Esophagus squamous epithelium (tissue), 5 donors: ENCODE measurements around the gene EIF4ENIF1. TPM values are rescaled to one million over a fixed set of nuclear protein-coding genes. Genes with fewer than 3 reads are reported as not detected.

ENCODE experiments used
- DNase-seq: peaks from one replicate; lab custom pipeline; 2025; lab: John Stamatoyannopoulos, UW
- H3K27ac ChIP-seq, 4 donors: fragments of 200-600 bp; sonication (generic); one replicate each; pipeline ENCODE4 v1.5.1; 2016 to 2019; ENCODE audit warnings: mild to moderate bottlenecking in 1 of 4
- H3K27me3 ChIP-seq, 4 donors: fragments of 200-600 bp; sonication (generic); 1 replicate in 3 of 4; 2 replicates in 1 of 4; pipeline versions ENCODE4 v1.5.1 to v1.6.0; 2017 to 2021; ENCODE audit warnings: antibody characterized with exemption in 1 of 4
- H3K36me3 ChIP-seq, 3 donors: fragments of 200-600 bp; sonication (generic); one replicate each; pipeline ENCODE4 v1.5.1; 2016 to 2019
- H3K4me1 ChIP-seq, 3 donors: fragments of 200-600 bp; sonication (generic); one replicate each; pipeline ENCODE4 v1.5.1; 2017 to 2019
- H3K4me3 ChIP-seq, 4 donors: fragments of 200-600 bp; sonication (generic); 1 replicate in 3 of 4; 2 replicates in 1 of 4; pipeline ENCODE4 v1.5.1; 2016 to 2019; ENCODE audit warnings: mild to moderate bottlenecking in 2 of 4, moderate library complexity in 1 of 4
- H3K9me3 ChIP-seq, 3 donors: fragments of 200-600 bp; sonication (generic); one replicate each; pipeline ENCODE4 v1.5.1; 2016 to 2019
- POLR2A ChIP-seq, 4 donors: fragments of 450-650 bp; IDR thresholded peaks; one replicate each; pipeline ENCODE4 v1.6.1; 2017; ENCODE audit warnings: antibody characterized with exemption in 4 of 4, mild to moderate bottlenecking in 4 of 4, moderate library complexity in 3 of 4
- WGBS, 2 donors: methylation state at CpG; one replicate each; pipeline ENCODE4 v1.1.5; 2018; 5-methylcytosine and 5-hydroxymethylcytosine counted together
- intact Hi-C: fragments of 100-400 bp; cut with DNase I; formaldehyde crosslinking; loops from one replicate; pipeline ENCODE4 v1.15.0; 2022
- total RNA-seq, 4 donors: library from RNA; depleted of rRNA; stranded (reverse); fragments of >200 nt; gene quantifications; one replicate each; pipeline ENCODE4 v1.1.0, GENCODE V29; 2016
- TF ChIP-seq, protein P1 (sequence below), 6 experiments: fragments of 450-650 bp in 4 of 6; fragments of 200-600 bp in 2 of 6; sonication (generic) in 2 of 6; IDR thresholded peaks; one replicate each; pipeline ENCODE4 v1.5.1; 2016 to 2019; ENCODE audit warnings: antibody characterized with exemption in 6 of 6, mild to moderate bottlenecking in 4 of 6, moderate library complexity in 4 of 6
- donor health status: DM: yes; HTN: yes; CAD: no.

Gene EIF4ENIF1
- total RNA-seq, 4 donors from 2014 or later = 8.3 to 14.3 (median 11.2) TPM

DNA sequence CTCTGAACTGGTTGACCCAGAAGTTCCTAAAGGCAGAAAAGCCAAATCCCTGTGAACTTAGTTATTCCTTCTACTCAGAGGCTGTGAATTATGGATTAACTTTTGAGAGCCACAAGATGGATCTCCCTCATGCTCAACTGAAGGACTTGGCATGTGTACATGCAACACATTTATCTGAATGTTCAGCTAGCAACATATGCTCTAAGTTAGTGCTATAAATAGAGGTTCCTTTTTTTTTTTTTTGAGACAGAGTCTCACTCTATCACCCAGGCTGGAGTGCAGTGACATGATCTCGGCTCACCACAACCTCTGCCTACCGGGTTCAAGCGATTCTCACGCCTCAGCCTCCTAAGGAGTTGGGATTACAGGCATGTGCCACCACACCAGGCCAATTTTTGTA lies 40.1 kb downstream of the EIF4ENIF1 start:
- Histone ChIP-seq H3K27ac (no peak overlapping the region), H3K4me1 (no peaks in the 10 kb centered on the region), H3K9me3 (no peaks in the 10 kb centered on the region), H3K27me3 (no peaks in the 10 kb centered on the region), H3K4me3 (no peak overlapping the region), H3K36me3 (peaks cover 6 to 82% (median 9%) of the 10 kb centered on the region in 3 donors)
- intact Hi-C loops = no loop called here
- 33 to 76% methylated on average over 4 of the region's 4 CpGs for WGBS, 2 donors
- TF ChIP-seq POLR2A (IDR thresholded peaks at IDR 0.05) = no peak
- TF ChIP-seq, protein P1, sequence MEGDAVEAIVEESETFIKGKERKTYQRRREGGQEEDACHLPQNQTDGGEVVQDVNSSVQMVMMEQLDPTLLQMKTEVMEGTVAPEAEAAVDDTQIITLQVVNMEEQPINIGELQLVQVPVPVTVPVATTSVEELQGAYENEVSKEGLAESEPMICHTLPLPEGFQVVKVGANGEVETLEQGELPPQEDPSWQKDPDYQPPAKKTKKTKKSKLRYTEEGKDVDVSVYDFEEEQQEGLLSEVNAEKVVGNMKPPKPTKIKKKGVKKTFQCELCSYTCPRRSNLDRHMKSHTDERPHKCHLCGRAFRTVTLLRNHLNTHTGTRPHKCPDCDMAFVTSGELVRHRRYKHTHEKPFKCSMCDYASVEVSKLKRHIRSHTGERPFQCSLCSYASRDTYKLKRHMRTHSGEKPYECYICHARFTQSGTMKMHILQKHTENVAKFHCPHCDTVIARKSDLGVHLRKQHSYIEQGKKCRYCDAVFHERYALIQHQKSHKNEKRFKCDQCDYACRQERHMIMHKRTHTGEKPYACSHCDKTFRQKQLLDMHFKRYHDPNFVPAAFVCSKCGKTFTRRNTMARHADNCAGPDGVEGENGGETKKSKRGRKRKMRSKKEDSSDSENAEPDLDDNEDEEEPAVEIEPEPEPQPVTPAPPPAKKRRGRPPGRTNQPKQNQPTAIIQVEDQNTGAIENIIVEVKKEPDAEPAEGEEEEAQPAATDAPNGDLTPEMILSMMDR (IDR thresholded peaks at IDR 0.05) = no peak
- no peak for DNase-seq

- WGBS, 2 donors = 83 to 90% methylated on average over 1 to 2 of the region's 2 CpGs
- peaks cover 6 to 82% (median 9%) of the 10 kb centered on the region in 3 donors for H3K36me3 ChIP-seq
These were observed 41.3 kb downstream of the EIF4ENIF1 start for GRCh38 chr22:31448382-31448781.

GRCh38 chr22:31447337-31447736 lies 42.3 kb downstream of the EIF4ENIF1 start:
- 93 to 95% methylated on average over 3 of the region's 3 CpGs for WGBS, 2 donors
- Histone ChIP-seq H3K4me3 (no peak overlapping the region), H3K27me3 (no peaks in the 10 kb centered on the region), H3K9me3 (no peaks in the 10 kb centered on the region), H3K4me1 (no peaks in the 10 kb centered on the region), H3K36me3 (peaks cover 9 to 82% (median 10%) of the 10 kb centered on the region in 3 donors), H3K27ac (no peak overlapping the region)
- no peak for DNase-seq
- intact Hi-C loops = no loop called here
- TF ChIP-seq, protein P1 (IDR thresholded peaks at IDR 0.05) = no peak
- TF ChIP-seq POLR2A (IDR thresholded peaks at IDR 0.05) = no peak

More at GRCh38 chr22:31448382-31448781, 41.3 kb downstream of the EIF4ENIF1 start:
- TF ChIP-seq, protein P1 (IDR thresholded peaks at IDR 0.05) = no peak
- TF ChIP-seq POLR2A (IDR thresholded peaks at IDR 0.05) = no peak
- Histone ChIP-seq H3K27ac (peak overlapping the region in 2 of 4 donors; percentile 37 to 38), H3K4me1 (no peaks in the 10 kb centered on the region), H3K9me3 (no peaks in the 10 kb centered on the region), H3K27me3 (no peaks in the 10 kb centered on the region), H3K4me3 (no peak overlapping the region)
- intact Hi-C loops = no loop called here
- no peak for DNase-seq

DNA sequence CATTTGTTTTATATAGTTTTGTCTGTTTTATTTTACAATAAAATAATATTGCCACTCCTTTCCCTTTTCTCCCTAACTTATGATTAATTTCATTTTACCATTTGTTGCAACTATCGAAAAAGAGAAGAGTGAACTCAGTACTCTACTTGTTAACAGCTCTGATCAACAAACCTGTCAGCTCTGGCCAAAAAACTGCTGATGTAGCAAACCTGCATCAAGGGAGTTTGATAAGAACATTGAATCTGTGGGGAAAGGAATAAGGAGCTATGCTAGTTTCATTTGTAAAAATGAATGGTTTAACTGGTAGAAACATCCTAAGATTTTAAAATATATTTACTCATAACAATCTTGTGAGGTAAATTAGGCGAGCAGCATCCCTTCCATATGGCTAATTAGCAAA lies 42.9 kb downstream of the EIF4ENIF1 start:
- Histone ChIP-seq H3K9me3 (no peaks in the 10 kb centered on the region), H3K4me1 (no peaks in the 10 kb centered on the region), H3K27ac (no peak overlapping the region), H3K4me3 (no peak overlapping the region), H3K36me3 (peaks cover 9 to 87% (median 16%) of the 10 kb centered on the region in 3 donors), H3K27me3 (no peaks in the 10 kb centered on the region)
- no peak for DNase-seq
- intact Hi-C loops = no loop called here
- TF ChIP-seq, protein P1 (IDR thresholded peaks at IDR 0.05) = no peak
- no peak for TF ChIP-seq POLR2A (IDR thresholded peaks at IDR 0.05)
- 85% methylated on average over 2 of the region's 2 CpGs for WGBS, 2 donors

DNA sequence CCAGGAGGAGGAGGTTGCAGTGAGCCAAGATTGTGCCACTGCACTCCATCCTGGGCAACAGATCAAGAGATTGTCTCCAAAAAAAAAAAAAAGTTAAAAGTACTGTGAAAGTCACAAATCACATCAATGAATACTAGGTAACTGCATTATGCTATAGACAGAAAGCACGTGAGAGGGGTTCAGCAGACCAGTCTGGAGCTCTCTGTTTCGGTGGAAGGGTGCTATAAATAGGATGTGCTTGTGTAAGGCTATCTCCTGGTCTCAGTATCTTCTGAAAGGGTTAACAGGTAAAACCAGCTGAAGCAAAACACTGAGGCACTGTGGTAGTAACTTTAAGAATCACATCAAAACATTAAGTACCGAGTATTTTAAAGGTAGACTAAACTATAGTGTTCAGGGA lies 43.4 kb downstream of the EIF4ENIF1 start:
- DNase-seq = no peak
- intact Hi-C loops = no loop called here
- no peak overlapping the region for H3K27ac ChIP-seq

More for the DNA sequence above, 43.4 kb downstream of the EIF4ENIF1 start:
- TF ChIP-seq, protein P1 (IDR thresholded peaks at IDR 0.05) = no peak
- TF ChIP-seq POLR2A (IDR thresholded peaks at IDR 0.05) = no peak
- Histone ChIP-seq H3K9me3 (no peaks in the 10 kb centered on the region), H3K27me3 (no peaks in the 10 kb centered on the region), H3K36me3 (peaks cover 13 to 93% (median 19%) of the 10 kb centered on the region in 3 donors), H3K4me1 (no peaks in the 10 kb centered on the region), H3K4me3 (no peak overlapping the region)
- 57 to 71% methylated on average over 3 of the region's 3 CpGs for WGBS, 2 donors
